Muscle of leg (tissue), 11 donors: ENCODE results near the gene EFNA3. TPM values are rescaled to one million over a fixed set of nuclear protein-coding genes. Genes with fewer than 3 reads are reported as not detected.

Experiments used
- DNase-seq: peaks from one replicate; pipeline ENCODE4 v3.0.0; 2013
- H3K27ac ChIP-seq: one replicate; pipeline ENCODE4 v1.5.1; 2013; ENCODE audit warnings: mild to moderate bottlenecking, low read length, control low read depth
- H3K27me3 ChIP-seq: one replicate; pipeline ENCODE4 v1.6.1; 2013; ENCODE audit warnings: low read length; ENCODE audit not compliant: control insufficient read depth, insufficient read depth
- H3K36me3 ChIP-seq: one replicate; pipeline ENCODE4 v1.6.1; 2013; ENCODE audit warnings: low read length; ENCODE audit not compliant: control insufficient read depth, insufficient read depth
- H3K4me1 ChIP-seq: one replicate; pipeline ENCODE4 v1.6.1; 2013; ENCODE audit warnings: low read length; ENCODE audit not compliant: control insufficient read depth, insufficient read depth
- H3K4me3 ChIP-seq: one replicate; pipeline ENCODE4 v1.5.1; 2013; ENCODE audit warnings: low read length, control low read depth
- H3K9me3 ChIP-seq: replicated peaks from 2 replicates; pipeline ENCODE4 v1.6.1; 2013; ENCODE audit warnings: low read depth, low read length; ENCODE audit not compliant: control insufficient read depth
- WGBS: methylation state at CpG from one replicate; pipeline ENCODE4 v1.1.5; 2013; ENCODE audit warnings: missing lambda C conversion rate; ENCODE audit not compliant: insufficient coverage; 5-methylcytosine and 5-hydroxymethylcytosine counted together
- polyA plus RNA-seq, 8 donors: library from polyadenylated mRNA; unstranded; fragments of 120-200 nt; gene quantifications; one replicate each; pipeline versions ENCODE4 v1.2.1 to v1.2.3, GENCODE V29; 2013; ENCODE audit warnings: inconsistent platforms in 1 of 8, low replicate concordance in 1 of 8; ENCODE audit not compliant: insufficient read length in 8 of 8, insufficient read depth in 1 of 8
- total RNA-seq: library from RNA; stranded (reverse); fragments of 120-200 nt; gene quantifications from one replicate; pipeline ENCODE4 v1.2.4, GENCODE V29; 2013

EFNA3 gene
- total and polyA plus RNA-seq, 9 donors, result 1.7 to 3.9 (median 2.2) TPM

- DNase-seq, result peak; percentile 89
- no peaks in the 10 kb centered on the region for H3K9me3 ChIP-seq
- H3K4me1 ChIP-seq, result peaks cover 20% of the 10 kb centered on the region
- WGBS, result 9% methylated on average over 6 of the region's 13 CpGs
- H3K36me3 ChIP-seq, result no peaks in the 10 kb centered on the region
- H3K27ac ChIP-seq, result peak overlapping the region; percentile 18
- peaks cover 13% of the 10 kb centered on the region for H3K27me3 ChIP-seq
- H3K4me3 ChIP-seq, result no peak overlapping the region
Measured at GRCh38 chr1:155093911-155094621, 15.4 kb downstream of the EFNA3 start.

DNA sequence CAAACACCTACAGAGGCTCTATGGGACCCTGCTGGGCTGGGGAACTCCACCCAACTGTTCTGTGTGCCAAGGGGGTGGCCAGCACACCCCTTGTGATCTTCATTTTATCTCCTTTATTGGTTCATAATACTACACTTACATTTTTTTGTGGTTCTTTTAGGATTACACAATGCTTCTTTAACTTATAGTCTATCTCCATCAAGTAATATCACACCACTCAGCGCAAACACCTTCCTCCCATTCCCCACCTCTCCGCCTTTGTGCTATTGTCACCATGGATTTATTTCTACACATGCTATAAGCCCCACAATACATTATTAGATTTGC, 15.9 kb downstream of the EFNA3 start:
- no peak for DNase-seq
- 59% methylated on average over 2 of the region's 2 CpGs for WGBS
- no peaks in the 10 kb centered on the region for H3K36me3 ChIP-seq
- H3K27me3 ChIP-seq, result peaks cover 13% of the 10 kb centered on the region
- no peak overlapping the region for H3K4me3 ChIP-seq
- H3K4me1 ChIP-seq, result peaks cover 20% of the 10 kb centered on the region
- H3K27ac ChIP-seq, result no peak overlapping the region
- no peaks in the 10 kb centered on the region for H3K9me3 ChIP-seq

DNA sequence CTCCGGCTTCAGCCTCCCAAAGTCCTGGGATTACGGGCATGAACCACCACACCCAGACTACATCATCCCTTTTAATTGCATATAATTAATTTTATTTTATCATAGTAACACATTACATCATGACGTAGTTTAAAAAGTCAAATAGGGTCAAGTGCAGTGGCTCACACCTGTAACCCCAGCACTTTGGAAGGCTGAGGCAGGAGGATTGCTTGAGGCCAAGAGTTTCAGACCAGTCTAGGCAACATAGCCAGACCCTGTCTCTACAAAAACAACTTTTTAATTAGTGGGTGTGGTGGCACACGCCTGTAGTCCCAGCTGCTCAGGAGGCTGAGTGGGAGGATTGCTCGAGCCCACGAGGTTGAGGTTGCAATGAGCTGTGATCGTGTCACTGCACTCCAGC, 20.7 kb downstream of the EFNA3 start:
- WGBS, result 74% methylated on average over 4 of the region's 7 CpGs

GRCh38 chr1:155103325-155103724, 24.7 kb downstream of the EFNA3 start:
- Histone ChIP-seq H3K36me3 (no peaks in the 10 kb centered on the region), H3K9me3 (no peaks in the 10 kb centered on the region), H3K4me3 (no peak overlapping the region), H3K27ac (no peak overlapping the region), H3K27me3 (peaks cover 3% of the 10 kb centered on the region), H3K4me1 (no peaks in the 10 kb centered on the region)
- WGBS, result 93% methylated on average over 2 of the region's 9 CpGs
- no peak for DNase-seq

More for the DNA sequence above, 20.7 kb downstream of the EFNA3 start:
- H3K36me3 ChIP-seq, result no peaks in the 10 kb centered on the region
- no peak for DNase-seq
- no peak overlapping the region for H3K27ac ChIP-seq
- H3K4me1 ChIP-seq, result peaks cover under 1% of the 10 kb centered on the region
- no peak overlapping the region for H3K4me3 ChIP-seq
- H3K9me3 ChIP-seq, result no peaks in the 10 kb centered on the region
- peaks cover 6% of the 10 kb centered on the region for H3K27me3 ChIP-seq

DNA sequence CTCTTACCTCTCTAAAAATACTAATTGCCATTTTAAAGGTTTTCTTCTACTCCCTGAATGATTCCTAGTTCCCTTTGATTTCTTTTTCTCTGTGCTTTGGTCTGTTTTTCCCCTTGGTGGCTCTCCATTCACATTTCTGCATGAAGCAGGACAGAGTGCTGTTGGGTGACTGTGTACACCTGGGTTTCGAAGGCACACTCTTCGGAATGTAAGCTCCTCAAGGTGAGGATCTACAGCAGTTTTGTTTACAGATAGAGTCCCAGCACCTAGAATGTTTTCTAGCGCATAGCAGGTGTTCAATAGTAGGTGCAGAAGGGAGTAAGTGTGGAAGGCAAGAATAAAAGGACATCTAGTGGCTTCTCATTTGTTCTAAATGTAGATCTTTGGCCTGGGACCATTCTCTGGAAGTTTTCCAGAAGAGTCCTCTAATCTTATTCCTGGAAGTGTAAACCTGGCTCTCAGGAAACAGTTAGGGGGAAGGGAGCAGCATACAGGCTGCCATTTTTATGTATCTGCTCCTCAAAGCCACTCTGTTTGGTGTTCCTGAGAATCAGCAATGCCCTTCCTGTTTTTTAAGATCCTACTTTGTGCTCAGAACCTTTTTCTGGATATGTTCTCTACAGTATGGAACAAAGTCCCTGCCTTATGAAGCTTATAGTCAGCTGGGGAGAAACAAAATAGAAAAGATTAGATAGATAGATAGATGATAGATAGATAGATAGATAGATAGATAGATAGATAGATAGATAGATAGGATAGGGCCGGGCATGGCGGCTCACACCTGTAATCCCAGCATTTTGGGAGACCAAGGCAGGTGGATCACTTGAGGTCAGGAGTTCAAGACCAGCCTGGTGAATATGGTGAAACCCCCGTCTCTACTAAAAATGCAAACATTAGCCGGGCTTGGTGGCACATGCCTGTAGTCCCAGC, 26.2 kb downstream of the EFNA3 start:
- no peak overlapping the region for H3K4me3 ChIP-seq
- peaks cover 5% of the 10 kb centered on the region for H3K27me3 ChIP-seq
- H3K9me3 ChIP-seq, result no peaks in the 10 kb centered on the region
- H3K4me1 ChIP-seq, result no peaks in the 10 kb centered on the region
- no peaks in the 10 kb centered on the region for H3K36me3 ChIP-seq
- DNase-seq, result peak; percentile 25
- no peak overlapping the region for H3K27ac ChIP-seq
- 87% methylated on average over 5 of the region's 7 CpGs for WGBS

GRCh38 chr1:155105604-155106011, 27.0 kb downstream of the EFNA3 start:
- Histone ChIP-seq H3K27ac (no peak overlapping the region), H3K9me3 (no peaks in the 10 kb centered on the region), H3K4me3 (no peak overlapping the region), H3K36me3 (no peaks in the 10 kb centered on the region), H3K4me1 (no peaks in the 10 kb centered on the region), H3K27me3 (peaks cover 5% of the 10 kb centered on the region)
- 41% methylated on average over 7 of the region's 7 CpGs for WGBS
- DNase-seq, result peak; percentile 63

DNA sequence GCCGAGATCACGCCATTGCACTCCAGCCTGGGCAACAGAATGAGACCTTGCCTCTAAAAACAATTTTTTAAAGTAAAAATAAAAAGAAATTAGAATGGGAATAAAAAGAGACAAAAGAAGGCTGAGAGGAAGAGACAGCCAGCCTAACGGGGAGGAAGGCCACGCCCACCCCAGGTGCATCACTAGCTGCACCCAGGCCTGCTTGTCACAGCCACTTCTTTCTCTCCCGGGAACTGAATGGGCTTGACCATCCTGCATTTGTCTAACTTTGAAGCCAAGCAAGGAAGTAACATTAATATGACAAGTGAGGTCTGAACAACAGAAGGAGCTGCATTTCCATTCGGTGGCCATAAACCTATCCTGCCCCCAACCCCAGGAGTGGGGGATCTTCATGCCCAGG, 28.2 kb downstream of the EFNA3 start:
- Histone ChIP-seq H3K4me1 (no peaks in the 10 kb centered on the region), H3K27ac (no peak overlapping the region), H3K36me3 (no peaks in the 10 kb centered on the region), H3K9me3 (no peaks in the 10 kb centered on the region), H3K4me3 (no peak overlapping the region), H3K27me3 (peaks cover 6% of the 10 kb centered on the region)
- DNase-seq, result no peak
- 33% methylated on average over 2 of the region's 6 CpGs for WGBS

GRCh38 chr1:155107309-155108264, 28.9 kb downstream of the EFNA3 start:
- Histone ChIP-seq H3K4me3 (no peak overlapping the region), H3K9me3 (no peaks in the 10 kb centered on the region), H3K27me3 (peaks cover 6% of the 10 kb centered on the region), H3K36me3 (no peaks in the 10 kb centered on the region), H3K27ac (no peak overlapping the region), H3K4me1 (no peaks in the 10 kb centered on the region)
- DNase-seq, result no peak
- 71% methylated on average over 6 of the region's 12 CpGs for WGBS

- H3K36me3 ChIP-seq, result no peaks in the 10 kb centered on the region
- no peak overlapping the region for H3K27ac ChIP-seq
- H3K27me3 ChIP-seq, result peaks cover 6% of the 10 kb centered on the region
- 74% methylated on average over 4 of the region's 5 CpGs for WGBS
- no peaks in the 10 kb centered on the region for H3K9me3 ChIP-seq
- H3K4me3 ChIP-seq, result no peak overlapping the region
- no peaks in the 10 kb centered on the region for H3K4me1 ChIP-seq
- DNase-seq, result no peak
Measured at GRCh38 chr1:155108296-155108695, 29.7 kb downstream of the EFNA3 start.
